KMS-11 (cell line): Measurements from ENCODE around the gene NRIP3.

ENCODE experiments used
- H2AFZ ChIP-seq: fragments of 200-600 bp; sonication (generic); 2 replicates; pipeline ENCODE4 v1.6.1; 2016; ENCODE audit warnings: antibody characterized with exemption, mixed run types, low read depth
- H3K27ac ChIP-seq: fragments of 200-600 bp; sonication (generic); 2 replicates; pipeline ENCODE4 v1.6.1; 2016; ENCODE audit warnings: mild to moderate bottlenecking, mixed run types
- H3K27me3 ChIP-seq: fragments of 200-600 bp; sonication (generic); 2 replicates; pipeline ENCODE4 v1.6.1; 2017; ENCODE audit warnings: mild to moderate bottlenecking, low read depth, mixed run types, moderate library complexity; ENCODE audit not compliant: insufficient read depth
- H3K36me3 ChIP-seq: fragments of 200-600 bp; sonication (generic); 2 replicates; pipeline ENCODE4 v1.6.1; 2017; ENCODE audit warnings: mild to moderate bottlenecking, mixed run types; ENCODE audit not compliant: insufficient read depth
- H3K4me1 ChIP-seq: fragments of 200-600 bp; sonication (generic); 2 replicates; pipeline ENCODE4 v1.6.1; 2016; ENCODE audit warnings: mild to moderate bottlenecking, low read depth, mixed run types; ENCODE audit not compliant: poor library complexity, severe bottlenecking
- H3K4me2 ChIP-seq: fragments of 200-600 bp; sonication (generic); 2 replicates; pipeline ENCODE4 v1.7.0; 2016; ENCODE audit warnings: mild to moderate bottlenecking, mixed run types
- H3K4me3 ChIP-seq: fragments of 200-600 bp; sonication (generic); IDR thresholded peaks from 2 replicates; pipeline ENCODE4 v1.6.1; 2017; ENCODE audit warnings: low read depth, low read length, mixed read lengths; ENCODE audit not compliant: insufficient read depth
- H3K79me2 ChIP-seq: fragments of 200-600 bp; sonication (generic); 2 replicates; pipeline ENCODE4 v1.6.1; 2016; ENCODE audit warnings: low read depth, mixed run types; ENCODE audit not compliant: insufficient read depth
- H3K9ac ChIP-seq: fragments of 200-600 bp; sonication (generic); 2 replicates; pipeline ENCODE4 v1.6.1; 2016; ENCODE audit warnings: mild to moderate bottlenecking, mixed run types
- H4K20me1 ChIP-seq: fragments of 200-600 bp; sonication (generic); 2 replicates; pipeline ENCODE4 v1.6.1; 2016; ENCODE audit warnings: mild to moderate bottlenecking, mixed run types; ENCODE audit not compliant: insufficient read depth
- TF ChIP-seq, protein P1 (sequence below): fragments of 200-600 bp; sonication (generic); conservative IDR thresholded peaks from 2 replicates; pipeline ENCODE4 v1.6.1; 2017; ENCODE audit warnings: low read depth, mild to moderate bottlenecking, antibody characterized with exemption, low read length, moderate library complexity, mixed read lengths

The NRIP3 gene

DNA sequence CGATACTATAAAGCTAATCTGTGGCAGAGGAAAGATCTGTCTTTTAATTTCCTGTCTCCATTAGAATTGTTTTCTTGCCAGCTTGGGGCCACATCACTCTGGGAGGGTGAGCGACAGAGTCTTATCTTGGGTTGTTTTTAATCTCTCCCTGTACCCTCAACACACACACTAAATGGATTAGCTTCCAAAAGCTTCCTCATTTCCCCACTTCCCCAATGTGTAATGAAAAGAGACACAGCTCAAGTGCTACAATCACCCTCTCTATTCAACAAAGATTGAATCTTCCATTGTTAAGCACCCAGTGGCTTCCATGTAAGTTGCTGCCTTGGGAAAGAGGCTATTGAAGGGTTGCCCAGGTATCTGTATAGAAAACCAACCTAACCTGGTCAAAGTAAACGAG, 54.9 kb downstream of the NRIP3 start:
- Histone ChIP-seq H3K79me2 (no peaks in the 10 kb centered on the region), H3K36me3 (no peaks in the 10 kb centered on the region), H4K20me1 (no peaks in the 10 kb centered on the region), H3K4me3 (no peak overlapping the region), H2AFZ (no peak overlapping the region), H3K27ac (no peak overlapping the region), H3K4me2 (no peak overlapping the region), H3K27me3 (no peaks in the 10 kb centered on the region), H3K9ac (no peak overlapping the region), H3K4me1 (peaks cover 28% of the 10 kb centered on the region)
- TF ChIP-seq, protein P1, sequence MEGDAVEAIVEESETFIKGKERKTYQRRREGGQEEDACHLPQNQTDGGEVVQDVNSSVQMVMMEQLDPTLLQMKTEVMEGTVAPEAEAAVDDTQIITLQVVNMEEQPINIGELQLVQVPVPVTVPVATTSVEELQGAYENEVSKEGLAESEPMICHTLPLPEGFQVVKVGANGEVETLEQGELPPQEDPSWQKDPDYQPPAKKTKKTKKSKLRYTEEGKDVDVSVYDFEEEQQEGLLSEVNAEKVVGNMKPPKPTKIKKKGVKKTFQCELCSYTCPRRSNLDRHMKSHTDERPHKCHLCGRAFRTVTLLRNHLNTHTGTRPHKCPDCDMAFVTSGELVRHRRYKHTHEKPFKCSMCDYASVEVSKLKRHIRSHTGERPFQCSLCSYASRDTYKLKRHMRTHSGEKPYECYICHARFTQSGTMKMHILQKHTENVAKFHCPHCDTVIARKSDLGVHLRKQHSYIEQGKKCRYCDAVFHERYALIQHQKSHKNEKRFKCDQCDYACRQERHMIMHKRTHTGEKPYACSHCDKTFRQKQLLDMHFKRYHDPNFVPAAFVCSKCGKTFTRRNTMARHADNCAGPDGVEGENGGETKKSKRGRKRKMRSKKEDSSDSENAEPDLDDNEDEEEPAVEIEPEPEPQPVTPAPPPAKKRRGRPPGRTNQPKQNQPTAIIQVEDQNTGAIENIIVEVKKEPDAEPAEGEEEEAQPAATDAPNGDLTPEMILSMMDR, result no peak

- H3K4me2 ChIP-seq, result peak overlapping the region; percentile 68
- H4K20me1 ChIP-seq, result no peaks in the 10 kb centered on the region
- H3K36me3 ChIP-seq, result no peaks in the 10 kb centered on the region
- H3K27ac ChIP-seq, result peak overlapping the region; percentile 67
- H3K79me2 ChIP-seq, result no peaks in the 10 kb centered on the region
- no peak overlapping the region for H3K4me3 ChIP-seq
- no peaks in the 10 kb centered on the region for H3K27me3 ChIP-seq
- no peak overlapping the region for H2AFZ ChIP-seq
- TF ChIP-seq, protein P1, result no peak
- no peak overlapping the region; the same call in 1 of the 2 replicates for H3K9ac ChIP-seq
- peaks cover 28% of the 10 kb centered on the region for H3K4me1 ChIP-seq
Observed at GRCh38 chr11:8947230-8947943, 56.4 kb downstream of the NRIP3 start.

- Histone ChIP-seq H3K4me1 (peaks cover 14% of the 10 kb centered on the region), H3K79me2 (no peaks in the 10 kb centered on the region), H3K27ac (no peak within 1 kb of the TSS), H2AFZ (no peak within 1 kb of the TSS), H3K4me2 (no peak within 1 kb of the TSS), H3K36me3 (no peaks in the 10 kb centered on the region), H3K27me3 (no peaks in the 10 kb centered on the region), H3K9ac (no peak within 1 kb of the TSS), H4K20me1 (no peaks in the 10 kb centered on the region), H3K4me3 (no peak within 1 kb of the TSS)
- TF ChIP-seq, protein P1, result no peak
Observed at GRCh38 chr11:8942518-8943066, 61.2 kb downstream of the NRIP3 start, which contains the start of gene ASCL3. Gene ASCL3 (minus strand): TSS chr11:8943016. CDS start chr11:8938161, 4,855 bp downstream.

DNA sequence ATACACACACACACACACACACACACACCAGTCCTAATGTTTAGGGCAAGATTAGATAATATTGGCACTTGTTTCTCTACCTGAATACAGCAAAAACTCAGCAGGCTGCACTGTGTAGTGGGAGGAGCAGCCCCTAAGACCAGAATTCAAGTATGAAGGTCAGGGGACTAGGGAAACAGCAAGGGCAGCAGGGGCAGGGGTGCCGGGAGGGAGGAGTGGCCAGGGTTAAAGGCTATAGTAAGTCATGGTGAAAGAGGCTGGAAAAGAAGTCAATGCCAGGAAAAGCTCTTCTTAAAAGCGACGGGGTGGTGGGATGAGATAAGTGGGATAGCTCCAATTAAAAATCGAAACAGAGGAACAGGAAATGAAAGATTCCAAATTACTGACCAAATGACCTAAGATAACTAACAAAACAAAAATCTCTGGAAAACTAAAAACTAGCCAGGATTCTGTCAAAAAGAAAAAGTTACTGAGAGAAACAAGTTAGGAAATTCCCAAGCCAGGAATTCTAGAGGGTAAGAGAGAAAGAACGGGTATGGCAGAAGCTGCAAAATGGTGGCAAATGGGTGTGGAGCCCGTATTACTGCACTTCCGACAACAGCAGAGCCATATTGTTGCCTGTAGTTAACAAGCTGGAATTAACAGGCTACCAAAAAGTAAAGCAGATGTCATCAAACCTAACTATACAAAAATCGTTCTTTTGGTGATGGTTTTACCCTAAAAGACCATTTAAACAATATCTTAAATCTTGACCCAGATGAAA, 62.3 kb downstream of the NRIP3 start:
- TF ChIP-seq, protein P1, result no peak
- no peak overlapping the region for H2AFZ ChIP-seq
- H4K20me1 ChIP-seq, result no peaks in the 10 kb centered on the region
- no peak overlapping the region for H3K4me2 ChIP-seq
- no peaks in the 10 kb centered on the region for H3K27me3 ChIP-seq
- H3K79me2 ChIP-seq, result no peaks in the 10 kb centered on the region
- H3K27ac ChIP-seq, result no peak overlapping the region
- H3K4me1 ChIP-seq, result peaks cover 3% of the 10 kb centered on the region
- H3K4me3 ChIP-seq, result no peak overlapping the region
- H3K9ac ChIP-seq, result no peak overlapping the region
- H3K36me3 ChIP-seq, result no peaks in the 10 kb centered on the region
